Measurements from ENCODE around the gene SLC66A2.

Gene SLC66A2

DNA sequence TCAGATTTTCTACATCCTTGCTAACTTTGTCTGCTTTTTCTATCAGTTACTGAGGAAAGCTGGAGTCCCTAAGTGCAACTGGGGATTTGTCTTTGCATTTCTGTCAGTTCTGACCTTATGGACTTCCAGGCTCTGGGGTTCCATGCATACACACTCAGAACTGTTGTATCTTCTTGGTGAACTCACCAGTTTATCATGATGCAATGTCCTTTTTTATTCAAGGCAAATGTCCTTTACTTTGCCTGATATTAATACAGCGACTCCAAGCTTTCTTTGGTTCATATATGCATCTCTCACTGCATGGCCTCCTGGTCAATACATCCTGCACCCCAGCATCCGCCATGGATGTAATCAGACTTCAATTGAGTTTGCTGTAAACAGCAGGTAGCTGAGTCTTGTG, 44.7 kb downstream of the SLC66A2 start:
- Histone ChIP-seq H3K27me3 (ENCODE audit: control insufficient read depth in 1 of 2, insufficient read depth in 2 of 2, low read length in 2 of 2) (no peaks in the 10 kb centered on the region), H3K4me3 (ENCODE audit: low read length in 2 of 2) (no peak overlapping the region), H3K9me3 (ENCODE audit: control insufficient read depth in 2 of 2, low read length in 2 of 2) (no peaks in the 10 kb centered on the region), H3K4me1 (ENCODE audit: control insufficient read depth, insufficient read depth, low read length) (no peaks in the 10 kb centered on the region), H3K27ac (ENCODE audit: low read length) (no peak overlapping the region), H3K9ac (ENCODE audit: low read length in 2 of 2) (no peak overlapping the region), H3K36me3 (ENCODE audit: control insufficient read depth in 2 of 2, insufficient read depth in 2 of 2, low read length in 2 of 2) (peaks cover 0 to 5% of the 10 kb centered on the region in 2 donors)

DNA sequence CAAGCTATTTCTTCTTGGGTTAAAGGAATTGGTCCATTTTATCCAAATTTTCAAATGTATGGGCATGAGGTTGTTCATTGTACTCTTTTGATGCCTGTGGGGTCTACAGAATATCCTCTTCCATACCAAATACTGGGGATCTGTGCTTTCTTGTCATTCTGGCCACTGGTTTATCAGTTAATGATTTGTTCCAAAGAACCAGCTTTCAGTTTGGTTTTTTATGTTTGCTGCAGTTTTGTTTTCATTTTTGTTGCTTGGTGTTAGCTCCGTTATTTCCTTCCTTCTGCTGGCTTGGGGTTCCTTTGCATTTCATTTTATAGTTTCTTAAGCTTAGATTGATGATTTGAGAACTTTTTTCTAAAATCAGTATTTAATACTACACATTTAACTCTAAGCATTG, 45.5 kb downstream of the SLC66A2 start:
- no peak overlapping the region for H3K27ac ChIP-seq (ENCODE audit: low read length)
- no peaks in the 10 kb centered on the region for H3K9me3 ChIP-seq (ENCODE audit: control insufficient read depth in 2 of 2, low read length in 2 of 2)
- no peaks in the 10 kb centered on the region for H3K4me1 ChIP-seq (ENCODE audit: control insufficient read depth, insufficient read depth, low read length)
- H3K9ac ChIP-seq (ENCODE audit: low read length in 2 of 2), result no peak overlapping the region
- H3K27me3 ChIP-seq (ENCODE audit: control insufficient read depth in 1 of 2, insufficient read depth in 2 of 2, low read length in 2 of 2), result no peaks in the 10 kb centered on the region
- H3K36me3 ChIP-seq (ENCODE audit: control insufficient read depth in 2 of 2, insufficient read depth in 2 of 2, low read length in 2 of 2), result peaks cover 0 to 5% of the 10 kb centered on the region in 2 donors
- H3K4me3 ChIP-seq (ENCODE audit: low read length in 2 of 2), result no peak overlapping the region

- Histone ChIP-seq H3K4me1 (ENCODE audit: control insufficient read depth, insufficient read depth, low read length) (no peaks in the 10 kb centered on the region), H3K27me3 (ENCODE audit: control insufficient read depth in 1 of 2, insufficient read depth in 2 of 2, low read length in 2 of 2) (no peaks in the 10 kb centered on the region), H3K9me3 (ENCODE audit: control insufficient read depth in 2 of 2, low read length in 2 of 2) (no peaks in the 10 kb centered on the region), H3K36me3 (ENCODE audit: control insufficient read depth in 2 of 2, insufficient read depth in 2 of 2, low read length in 2 of 2) (peaks cover 0 to 5% of the 10 kb centered on the region in 2 donors), H3K9ac (ENCODE audit: low read length in 2 of 2) (no peak overlapping the region), H3K27ac (ENCODE audit: low read length) (no peak overlapping the region), H3K4me3 (ENCODE audit: low read length in 2 of 2) (no peak overlapping the region)
Observed at GRCh38 chr18:79905389-79905911, 46.0 kb downstream of the SLC66A2 start.

DNA sequence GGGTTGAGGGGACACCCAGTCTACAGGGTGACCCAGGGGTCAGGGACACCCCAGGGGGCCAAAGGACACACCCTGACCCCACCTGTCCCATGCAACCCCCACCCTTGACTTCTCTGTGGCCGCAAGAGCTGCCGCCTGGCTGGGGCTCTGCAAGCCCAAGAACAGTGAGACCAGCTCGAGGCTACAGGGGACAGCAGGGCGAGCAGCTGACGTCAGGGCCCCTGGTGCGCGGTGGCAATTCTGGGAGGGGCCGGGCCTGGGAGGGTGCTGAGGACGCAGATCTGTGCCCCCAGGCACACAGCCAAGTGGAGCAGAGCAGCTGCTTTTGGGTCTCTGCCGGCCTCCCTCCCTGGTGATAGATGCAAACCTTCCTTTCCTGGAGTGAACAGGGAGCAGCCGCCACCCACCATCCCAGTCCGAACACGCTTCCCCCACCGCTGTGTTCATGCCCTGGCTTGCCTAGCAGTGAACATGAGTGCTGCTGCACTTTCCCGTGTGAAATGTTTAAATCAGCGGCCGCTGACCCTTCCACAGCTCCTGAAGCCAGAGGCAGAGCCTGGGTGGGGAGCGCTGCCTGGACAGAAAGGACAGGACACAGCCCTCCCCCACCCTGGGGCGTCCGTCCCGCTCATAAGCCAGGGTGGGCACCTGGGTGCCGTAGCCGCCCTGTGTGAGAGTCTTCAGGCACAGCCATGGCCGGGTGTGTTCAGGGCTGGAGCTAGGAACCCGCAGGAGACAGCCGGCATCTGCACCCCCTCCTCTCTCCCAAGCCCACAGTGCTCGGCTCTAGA, 46.9 kb downstream of the SLC66A2 start:
- Histone ChIP-seq H3K4me3 (ENCODE audit: low read length in 2 of 2) (no peak overlapping the region), H3K27me3 (ENCODE audit: control insufficient read depth in 1 of 2, insufficient read depth in 2 of 2, low read length in 2 of 2) (no peaks in the 10 kb centered on the region), H3K4me1 (ENCODE audit: control insufficient read depth, insufficient read depth, low read length) (no peaks in the 10 kb centered on the region), H3K36me3 (ENCODE audit: control insufficient read depth in 2 of 2, insufficient read depth in 2 of 2, low read length in 2 of 2) (peaks cover 0 to 5% of the 10 kb centered on the region in 2 donors), H3K27ac (ENCODE audit: low read length) (no peak overlapping the region), H3K9me3 (ENCODE audit: control insufficient read depth in 2 of 2, low read length in 2 of 2) (no peaks in the 10 kb centered on the region), H3K9ac (ENCODE audit: low read length in 2 of 2) (no peak overlapping the region)

DNA sequence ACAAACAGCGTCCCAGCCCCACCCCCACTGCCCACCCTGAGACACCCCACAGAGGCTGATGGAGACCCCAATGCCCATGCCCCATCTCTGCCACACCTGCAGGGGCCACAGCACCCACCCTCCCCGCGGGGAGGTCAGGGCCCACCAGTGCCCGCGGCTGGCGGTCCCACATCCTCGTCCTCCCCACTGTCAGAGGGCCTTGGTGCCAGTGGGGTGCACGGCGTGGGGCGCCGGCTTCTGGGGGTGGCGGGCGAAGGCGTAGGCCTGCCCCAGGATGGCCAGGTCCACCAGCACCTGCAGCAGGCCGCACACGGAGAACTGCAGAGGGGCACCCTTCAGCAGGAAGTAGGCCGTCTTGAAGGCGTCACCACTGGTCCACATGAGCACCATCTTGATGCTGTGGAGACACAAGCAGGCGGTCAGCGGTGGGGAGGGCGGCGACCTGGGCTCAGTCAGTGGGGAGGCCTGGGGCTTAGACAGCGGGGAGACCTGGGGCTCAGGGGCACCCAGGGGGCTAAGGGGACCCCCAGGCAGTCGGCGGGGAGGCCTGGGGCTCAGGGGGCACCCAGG, 47.6 kb downstream of the SLC66A2 start:
- no peaks in the 10 kb centered on the region for H3K9me3 ChIP-seq (ENCODE audit: control insufficient read depth in 2 of 2, low read length in 2 of 2)
- H3K9ac ChIP-seq (ENCODE audit: low read length in 2 of 2), result no peak overlapping the region
- no peaks in the 10 kb centered on the region for H3K4me1 ChIP-seq (ENCODE audit: control insufficient read depth, insufficient read depth, low read length)
- no peaks in the 10 kb centered on the region for H3K27me3 ChIP-seq (ENCODE audit: control insufficient read depth in 1 of 2, insufficient read depth in 2 of 2, low read length in 2 of 2)
- H3K27ac ChIP-seq (ENCODE audit: low read length), result no peak overlapping the region
- peaks cover 0 to 5% of the 10 kb centered on the region in 2 donors for H3K36me3 ChIP-seq (ENCODE audit: control insufficient read depth in 2 of 2, insufficient read depth in 2 of 2, low read length in 2 of 2)
- H3K4me3 ChIP-seq (ENCODE audit: low read length in 2 of 2), result no peak overlapping the region

DNA sequence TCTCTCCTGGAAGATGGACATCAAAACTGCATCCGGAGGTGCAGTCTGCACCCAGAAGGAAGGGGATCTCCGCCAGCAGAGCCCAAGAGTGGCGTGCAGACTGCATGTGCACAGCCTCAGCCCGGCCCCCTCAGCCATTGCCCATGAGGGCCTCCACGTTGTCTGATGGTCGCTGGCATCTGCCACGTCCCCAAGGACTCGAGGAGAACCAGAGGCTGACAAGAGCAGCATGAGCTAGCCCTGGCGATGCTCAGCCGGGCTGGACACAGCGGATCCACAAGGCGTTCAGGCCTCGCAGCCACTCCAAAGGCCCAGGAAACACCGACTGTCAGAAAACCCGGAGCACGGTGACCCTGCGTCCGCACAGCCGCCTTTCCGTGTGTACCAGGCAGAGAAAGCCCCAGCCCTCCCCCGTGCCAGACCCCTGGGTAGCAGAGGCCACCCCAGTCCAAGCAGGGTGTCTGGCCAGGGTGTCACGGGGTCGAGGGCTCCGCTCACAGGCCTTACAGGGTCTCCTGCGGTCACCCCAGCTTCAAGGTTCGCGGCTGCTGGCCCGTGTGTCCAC, 48.3 kb downstream of the SLC66A2 start:
- H3K9ac ChIP-seq (ENCODE audit: low read length in 2 of 2), result no peak overlapping the region
- no peak overlapping the region for H3K4me3 ChIP-seq (ENCODE audit: low read length in 2 of 2)
- no peaks in the 10 kb centered on the region for H3K27me3 ChIP-seq (ENCODE audit: control insufficient read depth in 1 of 2, insufficient read depth in 2 of 2, low read length in 2 of 2)
- no peaks in the 10 kb centered on the region for H3K9me3 ChIP-seq (ENCODE audit: control insufficient read depth in 2 of 2, low read length in 2 of 2)
- H3K27ac ChIP-seq (ENCODE audit: low read length), result no peak overlapping the region
- H3K4me1 ChIP-seq (ENCODE audit: control insufficient read depth, insufficient read depth, low read length), result no peaks in the 10 kb centered on the region
- peaks cover 0 to 5% of the 10 kb centered on the region in 2 donors for H3K36me3 ChIP-seq (ENCODE audit: control insufficient read depth in 2 of 2, insufficient read depth in 2 of 2, low read length in 2 of 2)

- H3K9me3 ChIP-seq (ENCODE audit: control insufficient read depth in 2 of 2, low read length in 2 of 2), result no peaks in the 10 kb centered on the region
- no peak overlapping the region for H3K27ac ChIP-seq (ENCODE audit: low read length)
- H3K4me1 ChIP-seq (ENCODE audit: control insufficient read depth, insufficient read depth, low read length), result no peaks in the 10 kb centered on the region
- peaks cover 0 to 5% of the 10 kb centered on the region in 2 donors for H3K36me3 ChIP-seq (ENCODE audit: control insufficient read depth in 2 of 2, insufficient read depth in 2 of 2, low read length in 2 of 2)
- H3K4me3 ChIP-seq (ENCODE audit: low read length in 2 of 2), result no peak overlapping the region
- H3K27me3 ChIP-seq (ENCODE audit: control insufficient read depth in 1 of 2, insufficient read depth in 2 of 2, low read length in 2 of 2), result no peaks in the 10 kb centered on the region
- H3K9ac ChIP-seq (ENCODE audit: low read length in 2 of 2), result no peak overlapping the region
Observed at GRCh38 chr18:79902640-79903039, 48.8 kb downstream of the SLC66A2 start.

DNA sequence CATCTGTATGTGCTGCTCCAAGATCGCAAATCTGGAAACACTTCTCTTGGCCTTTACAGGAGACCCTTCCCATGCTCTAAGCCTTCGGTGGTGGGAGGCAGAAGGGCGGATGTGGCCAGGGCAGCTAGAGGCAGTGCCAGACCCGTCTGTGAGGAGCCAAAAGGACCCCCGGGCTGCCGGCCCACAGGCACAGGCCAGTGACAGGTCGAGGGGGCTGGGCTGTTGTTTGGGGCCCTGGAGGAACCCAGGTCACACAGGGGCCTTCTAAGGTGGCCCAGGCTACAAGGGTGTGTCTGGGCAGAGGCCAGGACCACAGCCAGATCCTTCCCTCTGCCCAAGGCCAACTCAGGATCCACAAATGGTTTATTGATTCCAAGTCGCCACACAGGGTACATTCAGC, 49.4 kb downstream of the SLC66A2 start:
- no peaks in the 10 kb centered on the region for H3K27me3 ChIP-seq (ENCODE audit: control insufficient read depth in 1 of 2, insufficient read depth in 2 of 2, low read length in 2 of 2)
- H3K9ac ChIP-seq (ENCODE audit: low read length in 2 of 2), result no peak overlapping the region
- peaks cover 0 to 5% of the 10 kb centered on the region in 2 donors for H3K36me3 ChIP-seq (ENCODE audit: control insufficient read depth in 2 of 2, insufficient read depth in 2 of 2, low read length in 2 of 2)
- H3K9me3 ChIP-seq (ENCODE audit: control insufficient read depth in 2 of 2, low read length in 2 of 2), result no peaks in the 10 kb centered on the region
- no peaks in the 10 kb centered on the region for H3K4me1 ChIP-seq (ENCODE audit: control insufficient read depth, insufficient read depth, low read length)
- no peak overlapping the region for H3K4me3 ChIP-seq (ENCODE audit: low read length in 2 of 2)
- no peak overlapping the region for H3K27ac ChIP-seq (ENCODE audit: low read length)

DNA sequence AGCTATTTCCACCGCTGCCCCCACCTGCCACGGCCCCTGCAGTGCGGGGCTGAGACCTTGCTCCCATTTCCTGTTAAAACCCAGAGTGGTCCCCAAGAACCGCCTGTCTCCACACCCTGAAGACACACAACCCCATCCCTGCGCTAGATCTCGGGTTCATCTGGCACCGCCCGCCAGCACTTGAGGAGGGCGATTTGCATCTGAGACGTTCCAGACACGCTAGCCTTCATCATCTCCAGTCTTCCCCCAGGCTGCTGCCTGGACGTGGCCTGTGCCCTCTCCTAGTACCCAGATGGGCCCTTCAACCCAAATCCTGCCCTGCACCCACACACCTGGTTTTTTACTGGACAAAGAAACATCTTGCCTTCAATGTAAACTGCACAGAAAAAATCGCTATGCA, 49.8 kb downstream of the SLC66A2 start:
- no peak overlapping the region for H3K27ac ChIP-seq (ENCODE audit: low read length)
- H3K27me3 ChIP-seq (ENCODE audit: control insufficient read depth in 1 of 2, insufficient read depth in 2 of 2, low read length in 2 of 2), result no peaks in the 10 kb centered on the region
- peaks cover 0 to 5% of the 10 kb centered on the region in 2 donors for H3K36me3 ChIP-seq (ENCODE audit: control insufficient read depth in 2 of 2, insufficient read depth in 2 of 2, low read length in 2 of 2)
- no peak overlapping the region for H3K9ac ChIP-seq (ENCODE audit: low read length in 2 of 2)
- no peaks in the 10 kb centered on the region for H3K4me1 ChIP-seq (ENCODE audit: control insufficient read depth, insufficient read depth, low read length)
- H3K4me3 ChIP-seq (ENCODE audit: low read length in 2 of 2), result no peak overlapping the region
- no peaks in the 10 kb centered on the region for H3K9me3 ChIP-seq (ENCODE audit: control insufficient read depth in 2 of 2, low read length in 2 of 2)

DNA sequence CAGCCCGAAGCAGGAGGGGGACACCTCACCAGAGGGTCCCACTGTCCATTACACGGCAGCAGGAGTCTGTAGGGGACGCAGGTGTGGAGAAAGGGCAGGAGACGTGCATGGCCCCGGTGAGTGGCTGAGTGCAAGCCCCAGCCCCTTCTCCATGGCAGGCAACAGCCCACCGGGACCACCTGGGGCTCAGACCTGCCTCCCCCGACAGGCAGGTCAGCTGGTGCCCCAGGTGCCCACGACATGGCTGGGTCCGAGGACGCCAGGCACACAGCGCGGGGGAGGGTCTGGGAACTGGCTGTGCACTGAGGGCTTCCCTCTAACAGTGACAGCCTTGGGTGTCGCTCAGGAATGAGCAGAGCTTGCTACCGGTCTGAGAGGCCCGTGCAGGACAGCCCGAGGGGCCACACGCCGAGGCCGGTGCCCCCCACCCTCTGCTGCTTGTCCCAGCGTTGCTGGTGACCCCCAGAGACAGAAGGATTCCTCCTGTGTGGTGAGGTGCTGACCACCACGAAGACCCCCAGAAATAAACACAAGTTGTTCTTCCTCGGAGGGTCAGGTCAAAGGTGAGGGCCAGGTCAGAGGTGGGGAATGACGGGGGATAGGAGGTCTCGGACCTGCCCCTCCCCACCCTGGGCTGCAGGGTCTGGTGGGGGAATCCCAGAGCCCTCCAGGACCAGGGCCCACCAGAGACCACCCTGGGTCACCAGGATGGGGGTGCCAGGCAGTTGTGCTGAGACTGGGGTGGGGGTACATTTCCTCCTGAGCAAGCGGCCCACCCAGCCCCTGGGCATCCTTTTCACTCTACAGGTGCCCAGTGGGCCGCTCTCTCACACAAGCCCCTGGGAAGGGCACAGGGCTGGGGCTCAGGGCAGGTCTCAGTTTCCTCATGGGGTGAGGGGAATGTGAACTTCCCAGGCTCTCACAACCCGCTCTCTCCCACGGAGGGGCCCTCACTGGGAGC, 50.6 kb downstream of the SLC66A2 start:
- peaks cover 0 to 2% of the 10 kb centered on the region in 2 donors for H3K9me3 ChIP-seq (ENCODE audit: control insufficient read depth in 2 of 2, low read length in 2 of 2)
- H3K4me1 ChIP-seq (ENCODE audit: control insufficient read depth, insufficient read depth, low read length), result no peaks in the 10 kb centered on the region
- H3K27ac ChIP-seq (ENCODE audit: low read length), result no peak overlapping the region
- no peaks in the 10 kb centered on the region for H3K27me3 ChIP-seq (ENCODE audit: control insufficient read depth in 1 of 2, insufficient read depth in 2 of 2, low read length in 2 of 2)
- peaks cover 0 to 5% of the 10 kb centered on the region in 2 donors for H3K36me3 ChIP-seq (ENCODE audit: control insufficient read depth in 2 of 2, insufficient read depth in 2 of 2, low read length in 2 of 2)
- no peak overlapping the region for H3K4me3 ChIP-seq (ENCODE audit: low read length in 2 of 2)
- H3K9ac ChIP-seq (ENCODE audit: low read length in 2 of 2), result no peak overlapping the region

Measured in stomach smooth muscle (tissue), 2 donors.